C4-2B (cell line): ENCODE measurements around the gene B4GALNT4.

Source experiments
- CTCF ChIP-seq: fragments of 450-650 bp; conservative IDR thresholded peaks from 2 replicates; pipeline ENCODE4 v1.5.1; 2017; ENCODE audit warnings: mild to moderate bottlenecking
- ZFX ChIP-seq: fragments of 450-650 bp; IDR thresholded peaks from 2 replicates; pipeline ENCODE4 v1.6.1; 2017

GRCh38 chr11:331358-332060 lies 37.8 kb upstream of the B4GALNT4 start:
- TF ChIP-seq CTCF (no peak), ZFX (no peak)
